GM12875 (cell line): ENCODE data around the gene IFIT1B.

Experiments
- H3K4me3 ChIP-seq: one replicate; pipeline ENCODE4 v1.5.1; 2011; ENCODE audit warnings: low read depth, low read length, control low read depth
- CTCF ChIP-seq: IDR thresholded peaks from 2 replicates; pipeline ENCODE4 v1.5.1; 2011; ENCODE audit warnings: low read depth, mild to moderate bottlenecking, control low read depth, inconsistent platforms, low read length, moderate library complexity, borderline replicate concordance; ENCODE audit not compliant: insufficient read depth

Gene IFIT1B

GRCh38 chr10:89371987-89372386 lies 5.9 kb upstream of the IFIT1B start:
- TF ChIP-seq CTCF = no peak

GRCh38 chr10:89373916-89374711 lies 3.7 kb upstream of the IFIT1B start:
- no peak overlapping the region for H3K4me3 ChIP-seq
- no peak for TF ChIP-seq CTCF

More at GRCh38 chr10:89371987-89372386, 5.9 kb upstream of the IFIT1B start:
- H3K4me3 ChIP-seq = no peak overlapping the region

GRCh38 chr10:89374713-89375141 lies 3.1 kb upstream of the IFIT1B start:
- no peak for TF ChIP-seq CTCF
- H3K4me3 ChIP-seq = no peak overlapping the region

GRCh38 chr10:89379103-89379502 lies 1.2 kb downstream of the IFIT1B start:
- TF ChIP-seq CTCF = no peak
- H3K4me3 ChIP-seq = no peak overlapping the region

GRCh38 chr10:89382757-89383156 lies 4.9 kb downstream of the IFIT1B start:
- no peak overlapping the region for H3K4me3 ChIP-seq
- TF ChIP-seq CTCF = no peak

GRCh38 chr10:89384474-89385340 lies 6.9 kb downstream of the IFIT1B start:
- H3K4me3 ChIP-seq = no peak overlapping the region
- no peak for TF ChIP-seq CTCF
